HCT116 (cell line): ENCODE data around the gene WDR5.

ENCODE experiments used
- JUND ChIP-seq: IDR thresholded peaks from 2 replicates; pipeline ENCODE4 v1.6.1; 2012
- YY1 ChIP-seq: IDR thresholded peaks from 2 replicates; pipeline ENCODE4 v1.6.1; 2011; ENCODE audit warnings: low read length, low read depth, moderate library complexity, mild to moderate bottlenecking; ENCODE audit not compliant: insufficient replicate concordance; ENCODE audit errors: extremely low read depth

DNA sequence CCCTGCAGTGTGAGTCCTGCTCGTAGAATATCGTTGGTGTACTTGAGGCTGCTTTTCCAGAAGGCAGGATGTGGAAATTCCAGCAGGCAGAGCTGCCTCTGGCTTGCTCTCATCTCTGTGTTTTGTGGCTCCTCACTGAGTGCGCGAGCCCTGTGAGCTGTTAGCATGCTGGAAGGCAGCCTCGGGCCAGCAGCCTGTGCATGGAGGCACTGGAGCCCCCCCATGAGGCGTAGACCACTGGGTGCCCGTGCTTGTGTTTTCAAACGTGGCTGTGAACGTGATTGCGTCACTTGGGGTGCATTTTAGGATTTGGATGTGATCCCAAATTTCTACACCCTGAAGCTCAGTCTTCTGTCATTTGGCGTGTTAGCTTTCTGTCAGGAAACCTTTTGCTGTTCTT, 3.2 kb downstream of the WDR5 start:
- TF ChIP-seq YY1: no peak
- no peak for TF ChIP-seq JUND
